ENCODE results near the gene TRIM24.

Gene TRIM24

DNA sequence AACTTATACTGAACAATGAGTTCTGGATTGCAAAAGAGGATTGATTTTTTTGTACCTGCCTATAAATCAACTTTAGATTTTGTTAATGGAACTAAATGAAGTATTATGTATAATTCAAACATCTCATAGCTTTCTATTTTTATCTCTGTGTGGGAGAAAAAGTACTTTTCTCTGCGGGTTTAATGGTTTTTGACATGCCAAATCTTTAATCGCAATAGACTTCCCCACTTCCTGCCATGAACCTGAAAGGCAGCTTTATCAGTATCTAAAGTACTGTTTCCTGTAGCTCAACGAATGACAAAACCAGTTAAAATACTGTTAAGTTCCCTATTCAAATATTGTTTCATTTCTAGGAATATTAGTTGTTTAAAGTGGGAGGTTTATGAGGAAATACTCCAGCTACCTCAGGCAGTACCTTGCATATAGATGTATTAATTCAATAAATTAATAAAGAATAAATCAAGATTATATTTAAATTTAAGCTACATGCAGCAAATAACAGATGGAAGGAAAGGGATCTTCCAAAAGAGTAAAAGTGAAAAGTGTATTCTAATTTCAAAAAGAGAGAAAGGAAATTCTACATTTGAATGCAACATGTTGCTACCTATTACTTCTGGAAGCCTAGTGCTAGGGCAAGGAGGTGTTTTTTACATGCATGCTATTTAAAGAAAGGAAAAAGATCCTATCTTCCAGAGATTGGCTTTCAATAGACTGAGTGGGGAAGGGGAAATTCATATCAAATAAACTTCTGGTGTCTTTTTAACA lies 165.2 kb downstream of the TRIM24 start:
- no peak overlapping the region for H3K4me3 ChIP-seq (replicated peaks; ENCODE audit: insufficient read depth, low read length)
- peak in 1 of 2 experiments; percentile 28 for DNase-seq (ENCODE audit: low read depth in 1 of 2, low spot score in 1 of 2)
- H3K27ac ChIP-seq (replicated peaks) = peak overlapping the region; percentile 51
- H3K27me3 ChIP-seq (ENCODE audit: insufficient read depth, poor library complexity, severe bottlenecking) = no peaks in the 10 kb centered on the region
- TF ChIP-seq, protein P1, sequence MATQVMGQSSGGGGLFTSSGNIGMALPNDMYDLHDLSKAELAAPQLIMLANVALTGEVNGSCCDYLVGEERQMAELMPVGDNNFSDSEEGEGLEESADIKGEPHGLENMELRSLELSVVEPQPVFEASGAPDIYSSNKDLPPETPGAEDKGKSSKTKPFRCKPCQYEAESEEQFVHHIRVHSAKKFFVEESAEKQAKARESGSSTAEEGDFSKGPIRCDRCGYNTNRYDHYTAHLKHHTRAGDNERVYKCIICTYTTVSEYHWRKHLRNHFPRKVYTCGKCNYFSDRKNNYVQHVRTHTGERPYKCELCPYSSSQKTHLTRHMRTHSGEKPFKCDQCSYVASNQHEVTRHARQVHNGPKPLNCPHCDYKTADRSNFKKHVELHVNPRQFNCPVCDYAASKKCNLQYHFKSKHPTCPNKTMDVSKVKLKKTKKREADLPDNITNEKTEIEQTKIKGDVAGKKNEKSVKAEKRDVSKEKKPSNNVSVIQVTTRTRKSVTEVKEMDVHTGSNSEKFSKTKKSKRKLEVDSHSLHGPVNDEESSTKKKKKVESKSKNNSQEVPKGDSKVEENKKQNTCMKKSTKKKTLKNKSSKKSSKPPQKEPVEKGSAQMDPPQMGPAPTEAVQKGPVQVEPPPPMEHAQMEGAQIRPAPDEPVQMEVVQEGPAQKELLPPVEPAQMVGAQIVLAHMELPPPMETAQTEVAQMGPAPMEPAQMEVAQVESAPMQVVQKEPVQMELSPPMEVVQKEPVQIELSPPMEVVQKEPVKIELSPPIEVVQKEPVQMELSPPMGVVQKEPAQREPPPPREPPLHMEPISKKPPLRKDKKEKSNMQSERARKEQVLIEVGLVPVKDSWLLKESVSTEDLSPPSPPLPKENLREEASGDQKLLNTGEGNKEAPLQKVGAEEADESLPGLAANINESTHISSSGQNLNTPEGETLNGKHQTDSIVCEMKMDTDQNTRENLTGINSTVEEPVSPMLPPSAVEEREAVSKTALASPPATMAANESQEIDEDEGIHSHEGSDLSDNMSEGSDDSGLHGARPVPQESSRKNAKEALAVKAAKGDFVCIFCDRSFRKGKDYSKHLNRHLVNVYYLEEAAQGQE (IDR thresholded peaks at IDR 0.05; ENCODE audit: insufficient replicate concordance, low read depth) = no peak
- TF ChIP-seq SPI1 (IDR thresholded peaks at IDR 0.05; ENCODE audit: borderline replicate concordance, low read depth) = peak; percentile 65; the same call in 1 of the 2 replicates
- TF ChIP-seq POLR2AphosphoS5 (IDR thresholded peaks at IDR 0.05; ENCODE audit: low read depth) = no peak
- TF ChIP-seq, protein P2, sequence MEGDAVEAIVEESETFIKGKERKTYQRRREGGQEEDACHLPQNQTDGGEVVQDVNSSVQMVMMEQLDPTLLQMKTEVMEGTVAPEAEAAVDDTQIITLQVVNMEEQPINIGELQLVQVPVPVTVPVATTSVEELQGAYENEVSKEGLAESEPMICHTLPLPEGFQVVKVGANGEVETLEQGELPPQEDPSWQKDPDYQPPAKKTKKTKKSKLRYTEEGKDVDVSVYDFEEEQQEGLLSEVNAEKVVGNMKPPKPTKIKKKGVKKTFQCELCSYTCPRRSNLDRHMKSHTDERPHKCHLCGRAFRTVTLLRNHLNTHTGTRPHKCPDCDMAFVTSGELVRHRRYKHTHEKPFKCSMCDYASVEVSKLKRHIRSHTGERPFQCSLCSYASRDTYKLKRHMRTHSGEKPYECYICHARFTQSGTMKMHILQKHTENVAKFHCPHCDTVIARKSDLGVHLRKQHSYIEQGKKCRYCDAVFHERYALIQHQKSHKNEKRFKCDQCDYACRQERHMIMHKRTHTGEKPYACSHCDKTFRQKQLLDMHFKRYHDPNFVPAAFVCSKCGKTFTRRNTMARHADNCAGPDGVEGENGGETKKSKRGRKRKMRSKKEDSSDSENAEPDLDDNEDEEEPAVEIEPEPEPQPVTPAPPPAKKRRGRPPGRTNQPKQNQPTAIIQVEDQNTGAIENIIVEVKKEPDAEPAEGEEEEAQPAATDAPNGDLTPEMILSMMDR (IDR thresholded peaks at IDR 0.05; ENCODE audit: insufficient read depth, low read length) = no peak
- no peak for TF ChIP-seq GABPA (IDR thresholded peaks at IDR 0.05; ENCODE audit: low read depth)

DNA sequence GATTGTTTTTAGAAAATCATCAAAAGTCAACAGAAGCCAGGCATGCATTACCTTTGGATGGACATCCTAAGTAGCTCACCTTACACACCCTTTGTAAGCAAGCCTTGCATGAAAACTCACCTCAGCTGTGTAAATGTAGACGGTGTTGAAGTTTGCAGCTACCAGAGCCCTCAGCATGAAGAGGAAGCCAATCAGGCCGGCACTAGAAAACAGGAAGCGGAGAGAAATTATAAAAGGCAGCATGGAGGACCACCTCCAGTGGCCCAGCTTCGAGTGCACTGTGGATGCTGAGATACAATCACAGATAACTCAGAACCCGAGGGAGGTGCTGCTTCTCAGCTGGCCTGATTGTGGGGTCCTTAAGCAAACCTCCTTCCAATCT lies 165.8 kb downstream of the TRIM24 start:
- TF ChIP-seq GABPA (IDR thresholded peaks at IDR 0.05; ENCODE audit: low read depth) (no peak), POLR2AphosphoS5 (IDR thresholded peaks at IDR 0.05; ENCODE audit: low read depth) (no peak), SPI1 (IDR thresholded peaks at IDR 0.05; ENCODE audit: borderline replicate concordance, low read depth) (peak; percentile 96)
- H3K27me3 ChIP-seq (ENCODE audit: insufficient read depth, poor library complexity, severe bottlenecking) = no peaks in the 10 kb centered on the region
- peak overlapping the region; percentile 51 for H3K27ac ChIP-seq (replicated peaks)
- no peak overlapping the region for H3K4me3 ChIP-seq (replicated peaks; ENCODE audit: insufficient read depth, low read length)
- peak in 1 of 2 experiments; percentile 69 for DNase-seq (ENCODE audit: low read depth in 1 of 2, low spot score in 1 of 2)

DNA sequence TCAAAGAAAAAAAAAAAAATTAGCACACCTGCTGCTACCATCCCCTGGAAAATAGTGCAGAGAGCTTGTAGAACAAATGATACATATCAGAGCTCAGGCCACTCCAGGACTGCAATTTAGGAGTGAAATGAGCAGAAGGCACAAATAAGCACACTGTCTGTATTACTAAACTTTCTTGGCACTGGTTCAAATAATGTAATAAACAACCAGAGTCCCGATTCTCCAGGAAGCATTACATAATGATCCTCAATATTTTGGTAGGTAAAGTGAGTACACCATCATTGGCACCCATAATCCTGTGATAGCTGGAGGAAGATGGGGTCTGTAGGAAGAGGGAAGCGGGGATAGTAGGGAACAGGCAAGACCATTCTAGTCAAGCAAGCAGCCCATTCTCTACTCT lies 166.8 kb downstream of the TRIM24 start:
- TF ChIP-seq GABPA (IDR thresholded peaks at IDR 0.05; ENCODE audit: low read depth) (no peak), SPI1 (IDR thresholded peaks at IDR 0.05; ENCODE audit: borderline replicate concordance, low read depth) (no peak), POLR2AphosphoS5 (IDR thresholded peaks at IDR 0.05; ENCODE audit: low read depth) (no peak)
- TF ChIP-seq, protein P2 (IDR thresholded peaks at IDR 0.05; ENCODE audit: insufficient read depth, low read length) = no peak
- TF ChIP-seq, protein P1 (IDR thresholded peaks at IDR 0.05; ENCODE audit: insufficient replicate concordance, low read depth) = no peak
- Histone ChIP-seq H3K27ac (replicated peaks) (no peak overlapping the region), H3K27me3 (ENCODE audit: insufficient read depth, poor library complexity, severe bottlenecking) (no peaks in the 10 kb centered on the region), H3K4me3 (replicated peaks; ENCODE audit: insufficient read depth, low read length) (no peak overlapping the region)
- DNase-seq (ENCODE audit: low read depth in 1 of 2, low spot score in 1 of 2) = no peak

DNA sequence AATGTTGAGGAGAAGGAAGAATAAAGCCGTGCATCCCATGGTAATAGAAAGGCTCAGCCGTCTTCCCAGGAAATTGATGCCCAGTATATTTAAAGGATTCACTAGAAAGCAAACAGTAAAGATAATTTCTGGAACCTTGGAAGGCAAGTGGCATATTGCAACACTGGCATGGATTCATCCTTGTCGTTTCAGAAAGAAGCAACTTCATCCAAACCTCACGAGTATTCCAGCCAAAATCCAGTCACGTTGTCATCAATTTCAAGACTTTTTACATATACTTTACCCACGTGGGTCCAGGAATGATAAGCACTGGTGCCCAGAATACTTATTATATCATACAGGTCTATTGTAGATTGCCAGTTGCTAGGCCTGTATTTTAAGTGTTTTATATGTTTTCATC lies 167.3 kb downstream of the TRIM24 start:
- DNase-seq (ENCODE audit: low read depth in 1 of 2, low spot score in 1 of 2) = no peak
- Histone ChIP-seq H3K4me3 (replicated peaks; ENCODE audit: insufficient read depth, low read length) (no peak overlapping the region), H3K27ac (replicated peaks) (no peak overlapping the region), H3K27me3 (ENCODE audit: insufficient read depth, poor library complexity, severe bottlenecking) (no peaks in the 10 kb centered on the region)
- TF ChIP-seq, protein P2 (IDR thresholded peaks at IDR 0.05; ENCODE audit: insufficient read depth, low read length) = no peak
- no peak for TF ChIP-seq POLR2AphosphoS5 (IDR thresholded peaks at IDR 0.05; ENCODE audit: low read depth)
